ENCODE results near the gene MAD1L1. TPM values are rescaled to one million over a fixed set of nuclear protein-coding genes. Genes with fewer than 3 reads are reported as not detected.

Gene MAD1L1
- total and polyA plus RNA-seq, 4 donors, result 12.8 to 20.7 (median 16.5) TPM

DNA sequence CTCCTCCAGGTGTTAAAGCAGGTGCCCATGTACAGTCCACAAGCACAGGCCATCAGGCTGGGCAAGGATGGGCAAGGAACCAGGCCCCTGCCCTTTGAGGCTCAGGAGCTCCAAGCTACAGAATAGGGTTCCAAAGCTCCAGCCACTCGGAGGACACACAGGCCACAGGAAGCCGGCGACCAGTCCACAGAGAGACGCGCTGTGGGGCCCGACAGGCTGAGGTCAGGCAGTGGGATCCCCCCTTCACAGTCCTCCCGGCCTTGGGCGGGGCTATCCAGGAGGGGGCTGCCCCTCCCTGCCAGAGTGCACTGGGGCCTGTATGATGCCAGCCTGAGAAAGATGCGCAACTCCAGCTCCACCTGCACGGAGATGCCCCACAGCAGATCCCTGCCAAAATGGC lies 34.0 kb downstream of the MAD1L1 start:
- Histone ChIP-seq H3K4me3 (ENCODE audit: low read depth in 1 of 3, low read length in 3 of 3) (no peak overlapping the region), H3K9ac (ENCODE audit: low read depth in 1 of 2, low read length in 2 of 2) (no peak overlapping the region), H3K9me3 (ENCODE audit: control insufficient read depth in 4 of 4, low read length in 3 of 4) (peaks cover 0 to 5% (median 3%) of the 10 kb centered on the region in 4 donors), H3K36me3 (ENCODE audit: control insufficient read depth in 4 of 4, insufficient read depth in 3 of 4, low read depth in 1 of 4, low read length in 3 of 4) (peaks cover 3 to 10% (median 5%) of the 10 kb centered on the region in 4 donors), H3K27ac (ENCODE audit: low read depth in 1 of 2, low read length in 2 of 2) (no peak overlapping the region), H3K27me3 (ENCODE audit: control insufficient read depth in 4 of 4, insufficient read depth in 4 of 4, low read length in 3 of 4) (no peaks in the 10 kb centered on the region), H3K4me1 (ENCODE audit: control insufficient read depth in 4 of 4, insufficient read depth in 4 of 4, low read length in 3 of 4) (no peaks in the 10 kb centered on the region)
- TF ChIP-seq, protein P1, sequence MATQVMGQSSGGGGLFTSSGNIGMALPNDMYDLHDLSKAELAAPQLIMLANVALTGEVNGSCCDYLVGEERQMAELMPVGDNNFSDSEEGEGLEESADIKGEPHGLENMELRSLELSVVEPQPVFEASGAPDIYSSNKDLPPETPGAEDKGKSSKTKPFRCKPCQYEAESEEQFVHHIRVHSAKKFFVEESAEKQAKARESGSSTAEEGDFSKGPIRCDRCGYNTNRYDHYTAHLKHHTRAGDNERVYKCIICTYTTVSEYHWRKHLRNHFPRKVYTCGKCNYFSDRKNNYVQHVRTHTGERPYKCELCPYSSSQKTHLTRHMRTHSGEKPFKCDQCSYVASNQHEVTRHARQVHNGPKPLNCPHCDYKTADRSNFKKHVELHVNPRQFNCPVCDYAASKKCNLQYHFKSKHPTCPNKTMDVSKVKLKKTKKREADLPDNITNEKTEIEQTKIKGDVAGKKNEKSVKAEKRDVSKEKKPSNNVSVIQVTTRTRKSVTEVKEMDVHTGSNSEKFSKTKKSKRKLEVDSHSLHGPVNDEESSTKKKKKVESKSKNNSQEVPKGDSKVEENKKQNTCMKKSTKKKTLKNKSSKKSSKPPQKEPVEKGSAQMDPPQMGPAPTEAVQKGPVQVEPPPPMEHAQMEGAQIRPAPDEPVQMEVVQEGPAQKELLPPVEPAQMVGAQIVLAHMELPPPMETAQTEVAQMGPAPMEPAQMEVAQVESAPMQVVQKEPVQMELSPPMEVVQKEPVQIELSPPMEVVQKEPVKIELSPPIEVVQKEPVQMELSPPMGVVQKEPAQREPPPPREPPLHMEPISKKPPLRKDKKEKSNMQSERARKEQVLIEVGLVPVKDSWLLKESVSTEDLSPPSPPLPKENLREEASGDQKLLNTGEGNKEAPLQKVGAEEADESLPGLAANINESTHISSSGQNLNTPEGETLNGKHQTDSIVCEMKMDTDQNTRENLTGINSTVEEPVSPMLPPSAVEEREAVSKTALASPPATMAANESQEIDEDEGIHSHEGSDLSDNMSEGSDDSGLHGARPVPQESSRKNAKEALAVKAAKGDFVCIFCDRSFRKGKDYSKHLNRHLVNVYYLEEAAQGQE (IDR thresholded peaks at IDR 0.05), result no peak
- no peak for TF ChIP-seq GABPA (IDR thresholded peaks at IDR 0.05 in 1 of 2, conservative IDR thresholded peaks at IDR 0.05 in 1 of 2)
- TF ChIP-seq JUND (IDR thresholded peaks at IDR 0.05), result no peak
- no peak for TF ChIP-seq RXRA (IDR thresholded peaks at IDR 0.05)
- TF ChIP-seq SP1 (IDR thresholded peaks at IDR 0.05), result no peak
- no peak for TF ChIP-seq YY1 (IDR thresholded peaks at IDR 0.05)
- TF ChIP-seq, protein P2, sequence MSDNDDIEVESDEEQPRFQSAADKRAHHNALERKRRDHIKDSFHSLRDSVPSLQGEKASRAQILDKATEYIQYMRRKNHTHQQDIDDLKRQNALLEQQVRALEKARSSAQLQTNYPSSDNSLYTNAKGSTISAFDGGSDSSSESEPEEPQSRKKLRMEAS (IDR thresholded peaks at IDR 0.05), result no peak
- TF ChIP-seq FOXA2 (IDR thresholded peaks at IDR 0.05), result no peak
- TF ChIP-seq, protein P3, sequence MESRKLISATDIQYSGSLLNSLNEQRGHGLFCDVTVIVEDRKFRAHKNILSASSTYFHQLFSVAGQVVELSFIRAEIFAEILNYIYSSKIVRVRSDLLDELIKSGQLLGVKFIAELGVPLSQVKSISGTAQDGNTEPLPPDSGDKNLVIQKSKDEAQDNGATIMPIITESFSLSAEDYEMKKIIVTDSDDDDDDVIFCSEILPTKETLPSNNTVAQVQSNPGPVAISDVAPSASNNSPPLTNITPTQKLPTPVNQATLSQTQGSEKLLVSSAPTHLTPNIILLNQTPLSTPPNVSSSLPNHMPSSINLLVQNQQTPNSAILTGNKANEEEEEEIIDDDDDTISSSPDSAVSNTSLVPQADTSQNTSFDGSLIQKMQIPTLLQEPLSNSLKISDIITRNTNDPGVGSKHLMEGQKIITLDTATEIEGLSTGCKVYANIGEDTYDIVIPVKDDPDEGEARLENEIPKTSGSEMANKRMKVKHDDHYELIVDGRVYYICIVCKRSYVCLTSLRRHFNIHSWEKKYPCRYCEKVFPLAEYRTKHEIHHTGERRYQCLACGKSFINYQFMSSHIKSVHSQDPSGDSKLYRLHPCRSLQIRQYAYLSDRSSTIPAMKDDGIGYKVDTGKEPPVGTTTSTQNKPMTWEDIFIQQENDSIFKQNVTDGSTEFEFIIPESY (IDR thresholded peaks at IDR 0.05), result no peak
- no peak for TF ChIP-seq FOXA1 (IDR thresholded peaks at IDR 0.05)
- TF ChIP-seq, protein P4, sequence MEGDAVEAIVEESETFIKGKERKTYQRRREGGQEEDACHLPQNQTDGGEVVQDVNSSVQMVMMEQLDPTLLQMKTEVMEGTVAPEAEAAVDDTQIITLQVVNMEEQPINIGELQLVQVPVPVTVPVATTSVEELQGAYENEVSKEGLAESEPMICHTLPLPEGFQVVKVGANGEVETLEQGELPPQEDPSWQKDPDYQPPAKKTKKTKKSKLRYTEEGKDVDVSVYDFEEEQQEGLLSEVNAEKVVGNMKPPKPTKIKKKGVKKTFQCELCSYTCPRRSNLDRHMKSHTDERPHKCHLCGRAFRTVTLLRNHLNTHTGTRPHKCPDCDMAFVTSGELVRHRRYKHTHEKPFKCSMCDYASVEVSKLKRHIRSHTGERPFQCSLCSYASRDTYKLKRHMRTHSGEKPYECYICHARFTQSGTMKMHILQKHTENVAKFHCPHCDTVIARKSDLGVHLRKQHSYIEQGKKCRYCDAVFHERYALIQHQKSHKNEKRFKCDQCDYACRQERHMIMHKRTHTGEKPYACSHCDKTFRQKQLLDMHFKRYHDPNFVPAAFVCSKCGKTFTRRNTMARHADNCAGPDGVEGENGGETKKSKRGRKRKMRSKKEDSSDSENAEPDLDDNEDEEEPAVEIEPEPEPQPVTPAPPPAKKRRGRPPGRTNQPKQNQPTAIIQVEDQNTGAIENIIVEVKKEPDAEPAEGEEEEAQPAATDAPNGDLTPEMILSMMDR (IDR thresholded peaks at IDR 0.05; ENCODE audit: low read depth, low read length, missing input control), result no peak
- DNase-seq (ENCODE audit: low spot score), result peak; percentile 30
- WGBS, result 93% methylated on average over 10 of the region's 10 CpGs

DNA sequence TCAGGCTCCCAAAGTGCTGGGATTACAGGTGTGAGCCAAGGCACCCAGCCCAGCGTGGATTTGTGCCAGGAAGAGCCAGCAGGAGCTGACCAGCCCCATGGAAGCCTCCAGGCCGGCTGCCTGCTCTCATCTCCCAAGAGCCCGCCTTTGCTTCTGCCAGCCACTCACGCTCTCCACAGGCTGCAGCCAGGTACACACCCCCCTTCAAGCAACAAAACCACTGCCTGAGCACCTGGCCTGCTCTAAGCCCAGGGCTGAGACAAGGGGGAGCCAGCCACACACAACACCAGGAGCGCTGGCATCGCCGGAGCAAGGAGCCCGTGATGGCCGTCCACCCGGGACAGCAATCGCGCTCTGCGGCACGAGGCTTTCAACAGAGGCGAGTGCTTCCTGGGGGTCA lies 34.5 kb downstream of the MAD1L1 start:
- Histone ChIP-seq H3K27ac (ENCODE audit: low read depth in 1 of 2, low read length in 2 of 2) (no peak overlapping the region), H3K4me1 (ENCODE audit: control insufficient read depth in 4 of 4, insufficient read depth in 4 of 4, low read length in 3 of 4) (no peaks in the 10 kb centered on the region), H3K4me3 (ENCODE audit: low read depth in 1 of 3, low read length in 3 of 3) (no peak overlapping the region), H3K9me3 (ENCODE audit: control insufficient read depth in 4 of 4, low read length in 3 of 4) (peaks cover 0 to 5% (median 3%) of the 10 kb centered on the region in 4 donors), H3K36me3 (ENCODE audit: control insufficient read depth in 4 of 4, insufficient read depth in 3 of 4, low read depth in 1 of 4, low read length in 3 of 4) (peaks cover 3 to 12% (median 5%) of the 10 kb centered on the region in 4 donors), H3K27me3 (ENCODE audit: control insufficient read depth in 4 of 4, insufficient read depth in 4 of 4, low read length in 3 of 4) (no peaks in the 10 kb centered on the region), H3K9ac (ENCODE audit: low read depth in 1 of 2, low read length in 2 of 2) (no peak overlapping the region)
- 96% methylated on average over 15 of the region's 15 CpGs for WGBS
- DNase-seq (ENCODE audit: low spot score), result no peak
- no peak for TF ChIP-seq RXRA (IDR thresholded peaks at IDR 0.05)
- TF ChIP-seq FOXA1 (IDR thresholded peaks at IDR 0.05), result no peak
- TF ChIP-seq TAF1 (conservative IDR thresholded peaks at IDR 0.05), result no peak
- TF ChIP-seq, protein P4 (IDR thresholded peaks at IDR 0.05; ENCODE audit: low read depth, low read length, missing input control), result no peak
- TF ChIP-seq, protein P3 (IDR thresholded peaks at IDR 0.05), result no peak
- no peak for TF ChIP-seq RAD21 (IDR thresholded peaks at IDR 0.05)
- TF ChIP-seq NR2F2 (IDR thresholded peaks at IDR 0.05), result no peak
- TF ChIP-seq EGR1 (IDR thresholded peaks at IDR 0.05; ENCODE audit: low read depth in 2 of 2), result no peak
- TF ChIP-seq, protein P2 (IDR thresholded peaks at IDR 0.05), result no peak
- TF ChIP-seq JUND (IDR thresholded peaks at IDR 0.05), result no peak
- TF ChIP-seq, protein P1 (IDR thresholded peaks at IDR 0.05), result no peak
